Panc1 (cell line): ENCODE data around the gene SNX7. TPM values are rescaled to one million over a fixed set of nuclear protein-coding genes. Genes with fewer than 3 reads are reported as not detected.
A peak's percentile ranks its signal among the peaks of the same experiment; 100 is the strongest.

Experiments
- ATAC-seq: fragments of 200-7000 bp; cut with Tn5 transposase; 2 replicates; pipeline ENCODE4 v1.9.1; 2020; ENCODE audit warnings: mild to moderate bottlenecking, moderate library complexity
- Bru-seq: library from RNA; stranded (reverse); fragments of 400-500 nt; gene quantifications from one replicate; lab custom pipeline; 2021; lab: Mats Ljungman, UMichigan
- BruChase-seq, 2 experiments: library from RNA; stranded (reverse); fragments of 400-500 nt; gene quantifications; one replicate each; lab custom pipeline; 2021; lab: Mats Ljungman, UMichigan
- BruUV-seq: library from RNA; stranded (reverse); fragments of 400-500 nt; replicated peaks from 2 replicates; lab custom pipeline; 2021; lab: Mats Ljungman, UMichigan
- CTCF ChIA-PET: fragments of 300-600 bp; sonication (Branson Sonifier 250); formaldehyde crosslinking; loops from one replicate; lab custom pipeline; 2022; ENCODE audit warnings: antibody characterized with exemption; lab: Charles Lee
- POLR2A ChIA-PET: fragments of 300-600 bp; sonication (Branson Sonifier 250); formaldehyde crosslinking; loops from one replicate; lab custom pipeline; 2022; ENCODE audit warnings: antibody characterized with exemption; lab: Charles Lee
- DNase-seq: peaks from one replicate; pipeline ENCODE4 v3.0.0-alpha.2; 2010; ENCODE audit warnings: low read depth, low spot score
- H3K27ac ChIP-seq: 2 replicates; pipeline ENCODE4 v1.5.1; 2011; ENCODE audit warnings: mild to moderate bottlenecking, low read length, inconsistent platforms
- H3K27me3 ChIP-seq: fragments of 200-500 bp; sonication (Bioruptor generic); 2 replicates; pipeline ENCODE4 v1.6.0; 2014; ENCODE audit warnings: low read length, inconsistent platforms; ENCODE audit not compliant: control insufficient read depth, insufficient read depth
- H3K36me3 ChIP-seq: fragments of 200-500 bp; sonication (Bioruptor generic); 2 replicates; pipeline ENCODE4 v1.5.1; 2014; ENCODE audit warnings: inconsistent platforms, mild to moderate bottlenecking, low read length, moderate library complexity; ENCODE audit not compliant: control insufficient read depth, insufficient read depth
- H3K4me1 ChIP-seq: 2 replicates; pipeline ENCODE4 v1.5.1; 2011; ENCODE audit warnings: inconsistent platforms, mild to moderate bottlenecking, low read length, moderate library complexity; ENCODE audit not compliant: control insufficient read depth, insufficient read depth
- H3K4me3 ChIP-seq, 2 experiments: 2 replicates each; pipeline ENCODE4 v1.5.1; 2011 to 2012; ENCODE audit warnings: low read depth in 2 of 2, low read length in 2 of 2, mild to moderate bottlenecking in 2 of 2, inconsistent platforms in 1 of 2, moderate library complexity in 1 of 2
- H3K9me3 ChIP-seq: fragments of 200-500 bp; sonication (Bioruptor generic); 2 replicates; pipeline ENCODE4 v1.5.1; 2014; ENCODE audit warnings: low read depth, mild to moderate bottlenecking, inconsistent platforms, low read length, moderate library complexity; ENCODE audit not compliant: control insufficient read depth, insufficient read depth
- CTCF ChIP-seq: fragments of 450-650 bp; IDR thresholded peaks from 2 replicates; pipeline ENCODE4 v1.5.1; 2017; ENCODE audit warnings: mild to moderate bottlenecking
- POLR2AphosphoS5 ChIP-seq: IDR thresholded peaks from 2 replicates; pipeline ENCODE4 v1.6.1; 2012; ENCODE audit warnings: mild to moderate bottlenecking, low read depth, low read length, moderate library complexity
- REST ChIP-seq, 2 experiments: IDR thresholded peaks; 2 replicates each; pipeline ENCODE4 v1.6.1; 2011 to 2012; ENCODE audit warnings: low read depth in 2 of 2, control low read depth in 1 of 2, low read length in 1 of 2, mild to moderate bottlenecking in 1 of 2, moderate library complexity in 1 of 2; ENCODE audit not compliant: insufficient read depth in 1 of 2
- SIN3A ChIP-seq: IDR thresholded peaks from 2 replicates; pipeline ENCODE4 v1.6.1; 2012; ENCODE audit warnings: low read depth, mild to moderate bottlenecking, low read length, moderate library complexity, borderline replicate concordance; ENCODE audit not compliant: insufficient read depth
- TCF7L2 ChIP-seq: IDR thresholded peaks from 2 replicates; pipeline ENCODE4 v1.6.1; 2011; ENCODE audit warnings: mild to moderate bottlenecking, low read depth, low read length, inconsistent platforms
- in situ Hi-C: cut with HindIII; loops from 2 replicates; pipeline ENCODE4 v1.10.0; 2016; ENCODE audit warnings: low sequenced_read_pairs, low pct_unique_long_range_greater_than_20kb
- intact Hi-C: fragments of 100-400 bp; cut with micrococcal nuclease; formaldehyde crosslinking; loops from one replicate; pipeline ENCODE4 v1.10.0; 2022; ENCODE audit not compliant: unreplicated experiment
- long read RNA-seq: library from polyadenylated mRNA; unstranded; transcript quantifications from one replicate; pipeline ENCODE4 v2.0.0, GENCODE V29; 2021; ENCODE audit not compliant: unreplicated experiment
- polyA plus RNA-seq: library from polyadenylated mRNA; unstranded; fragments of >200 nt; gene quantifications from one replicate; pipeline ENCODE4 v1.2.1, GENCODE V29; 2012; ENCODE audit warnings: missing spikeins; ENCODE audit not compliant: insufficient read length
- total RNA-seq: library from RNA; stranded (reverse); gene quantifications from one replicate; pipeline ENCODE4 v1.2.1, GENCODE V29; 2021; ENCODE audit not compliant: unreplicated experiment

SNX7 gene
- total RNA-seq (37.4 TPM), Bru-seq, nascent RNA (percentile 69 among the genes with signal in this experiment), BruChase-seq, experiment 1, labeled RNA remaining after a 2-hour chase (percentile 52 among the genes with signal in this experiment), BruChase-seq, experiment 2, labeled RNA remaining after a 6-hour chase (percentile 54 among the genes with signal in this experiment)
- 27.8 TPM for polyA plus RNA-seq
- long read RNA-seq, transcript SNX7-201 (9 exons, 1,734 nt): major isoform, 152 of 189 reads
- long read RNA-seq, partial matches to known transcripts: 12 of 189 reads
- long read RNA-seq, other reads (novel, unspliced or antisense): 25 of 189 reads

- Histone ChIP-seq H3K9me3 (no peaks in the 10 kb centered on the region), H3K4me3 (peak within 1 kb of the TSS; percentile 75 to 89), H3K27me3 (no peaks in the 10 kb centered on the region), H3K27ac (peak within 1 kb of the TSS; percentile 83), H3K36me3 (no peaks in the 10 kb centered on the region; the same call in 1 of the 2 replicates), H3K4me1 (peaks cover 10% of the 10 kb centered on the region)
- ChIA-PET CTCF (no interaction called here), POLR2A (no interaction called here)
- TF ChIP-seq CTCF: peak; percentile 43
- TF ChIP-seq POLR2AphosphoS5: no peak
- in situ Hi-C loops: no loop called here
- ATAC-seq (peak; percentile 99), DNase-seq (no peak)
- intact Hi-C loops: no loop called here
- no TSS peak for BruUV-seq
Measured at GRCh38 chr1:98661544-98662355, at the start of gene SNX7. Gene SNX7 (plus strand): TSS chr1:98661721. CDS start chr1:98661732, 11 bp downstream.

GRCh38 chr1:98637316-98637715 lies 24.2 kb upstream of the SNX7 start:
- no peak overlapping the region for H3K27ac ChIP-seq
- CTCF ChIA-PET: no interaction called here
- no peak for DNase-seq
- H3K9me3 ChIP-seq: no peaks in the 10 kb centered on the region
- no TSS peak for BruUV-seq
- ATAC-seq: no peak
- TF ChIP-seq CTCF: no peak
- in situ Hi-C loops (no loop called here), intact Hi-C loops (no loop called here)
- no peaks in the 10 kb centered on the region for H3K27me3 ChIP-seq
- H3K4me3 ChIP-seq: no peak overlapping the region
- no peaks in the 10 kb centered on the region for H3K4me1 ChIP-seq
- POLR2A ChIA-PET: no interaction called here
- H3K36me3 ChIP-seq: no peaks in the 10 kb centered on the region

GRCh38 chr1:98638185-98638584 lies 23.3 kb upstream of the SNX7 start:
- ATAC-seq (no peak), DNase-seq (no peak)
- intact Hi-C loops: no loop called here
- ChIA-PET CTCF (no interaction called here), POLR2A (no interaction called here)
- TF ChIP-seq POLR2AphosphoS5: no peak
- TF ChIP-seq TCF7L2: no peak
- TF ChIP-seq REST (IDR thresholded peaks at IDR 0.05; ENCODE audit: insufficient read depth in 1 of 2, low read depth in 2 of 2, low read length in 1 of 2): no peak
- no peak for TF ChIP-seq CTCF
- TF ChIP-seq SIN3A: no peak
- H3K27me3 ChIP-seq: no peaks in the 10 kb centered on the region
- no peaks in the 10 kb centered on the region for H3K36me3 ChIP-seq
- in situ Hi-C loops: no loop called here
- no peaks in the 10 kb centered on the region for H3K9me3 ChIP-seq
- no peaks in the 10 kb centered on the region for H3K4me1 ChIP-seq
- H3K27ac ChIP-seq: no peak overlapping the region
- H3K4me3 ChIP-seq: no peak overlapping the region
- BruUV-seq: no TSS peak
